GM12878 (cell line): ENCODE results near the gene CABLES1.

Experiments
- BRCA1 ChIP-seq: IDR thresholded peaks from 2 replicates; pipeline ENCODE4 v1.6.1; 2011; ENCODE audit warnings: low read depth, low read length, improper control_type of control experiment
- ESRRA ChIP-seq: IDR thresholded peaks from 2 replicates; pipeline ENCODE4 v1.6.1; 2012; ENCODE audit warnings: mild to moderate bottlenecking, low read length, improper control_type of control experiment
- EZH2 ChIP-seq: IDR thresholded peaks from 2 replicates; pipeline ENCODE4 v1.6.1; 2012; ENCODE audit warnings: low read depth, mild to moderate bottlenecking, control low read depth, inconsistent platforms, low read length, borderline replicate concordance; ENCODE audit not compliant: control insufficient read depth
- FOXM1 ChIP-seq: IDR thresholded peaks from 2 replicates; pipeline ENCODE4 v1.6.1; 2012; ENCODE audit warnings: low read depth, mild to moderate bottlenecking, inconsistent platforms, low read length, moderate library complexity
- POLR2AphosphoS5 ChIP-seq: IDR thresholded peaks from 2 replicates; pipeline ENCODE4 v1.6.1; 2011; ENCODE audit warnings: mild to moderate bottlenecking, low read length, inconsistent platforms
- SIN3A ChIP-seq: IDR thresholded peaks from 2 replicates; pipeline ENCODE4 v1.6.1; 2012; ENCODE audit warnings: low read depth, low read length, improper control_type of control experiment
- SUZ12 ChIP-seq: fragments of 200-600 bp; sonication (generic); IDR thresholded peaks from one replicate; pipeline ENCODE4 v1.6.1; 2018; ENCODE audit warnings: antibody characterized with exemption, mild to moderate bottlenecking; ENCODE audit not compliant: unreplicated experiment
- TAF1 ChIP-seq: IDR thresholded peaks from 2 replicates; pipeline ENCODE4 v1.6.1; 2011; ENCODE audit warnings: mild to moderate bottlenecking, low read depth, low read length, borderline replicate concordance
- TARDBP ChIP-seq: IDR thresholded peaks from 2 replicates; pipeline ENCODE4 v1.6.1; 2016; ENCODE audit warnings: borderline replicate concordance
- ZZZ3 ChIP-seq: IDR thresholded peaks from 2 replicates; pipeline ENCODE4 v1.6.1; 2011; ENCODE audit warnings: low read depth; ENCODE audit not compliant: control insufficient read depth, insufficient read length
- TF ChIP-seq, protein P1 (sequence below), 3 experiments: IDR thresholded peaks in 2 of 3; conservative IDR thresholded peaks in 1 of 3; 2 replicates each; pipeline ENCODE4 v1.5.1; 2011; ENCODE audit warnings: low read depth in 3 of 3, low read length in 3 of 3, mild to moderate bottlenecking in 3 of 3, control low read depth in 2 of 3, moderate library complexity in 2 of 3, inconsistent platforms in 1 of 3, mixed read lengths in 1 of 3; ENCODE audit not compliant: control insufficient read depth in 2 of 3, insufficient read depth in 1 of 3; ENCODE audit errors: extremely low read depth in 1 of 3
- TF ChIP-seq, protein P2 (sequence below): IDR thresholded peaks from 2 replicates; pipeline ENCODE4 v1.6.1; 2011; ENCODE audit warnings: low read depth, mild to moderate bottlenecking, low read length, moderate library complexity, borderline replicate concordance; ENCODE audit errors: extremely low read depth
- TF ChIP-seq, protein P3 (sequence below): IDR thresholded peaks from 2 replicates; pipeline ENCODE4 v1.6.1; 2011; ENCODE audit warnings: low read depth, low read length, improper control_type of control experiment, borderline replicate concordance

DNA sequence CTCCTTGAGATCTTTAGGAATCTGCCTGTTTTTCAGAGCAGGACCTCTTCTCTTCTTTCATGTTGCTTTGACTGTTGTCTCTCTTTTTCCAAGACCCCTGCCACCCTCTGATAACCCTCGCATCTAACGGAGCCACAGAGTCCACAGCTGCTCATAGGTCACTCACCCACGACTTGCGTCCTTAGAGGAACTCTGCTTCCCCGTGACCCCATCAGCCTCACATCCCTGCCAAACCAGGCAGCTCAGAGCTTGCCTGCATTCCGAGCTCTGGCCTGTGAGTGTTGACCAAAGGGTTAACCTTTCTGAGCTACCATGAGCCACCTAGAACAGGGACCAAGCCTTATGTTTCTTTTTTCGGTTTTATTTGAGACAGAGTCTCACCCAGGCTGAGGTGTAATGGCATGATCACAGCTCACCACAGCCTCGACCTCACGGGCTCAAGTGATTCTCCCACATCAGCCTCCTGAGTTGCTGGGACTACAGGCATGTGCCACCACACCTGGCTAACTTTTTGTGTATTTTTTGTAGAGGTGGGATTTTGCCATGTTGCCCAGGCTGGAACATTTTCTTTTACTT lies 36.4 kb downstream of the CABLES1 start:
- no peak for TF ChIP-seq ZZZ3
- TF ChIP-seq ESRRA, result no peak
- no peak for TF ChIP-seq EZH2
- no peak for TF ChIP-seq FOXM1
- TF ChIP-seq, protein P1, sequence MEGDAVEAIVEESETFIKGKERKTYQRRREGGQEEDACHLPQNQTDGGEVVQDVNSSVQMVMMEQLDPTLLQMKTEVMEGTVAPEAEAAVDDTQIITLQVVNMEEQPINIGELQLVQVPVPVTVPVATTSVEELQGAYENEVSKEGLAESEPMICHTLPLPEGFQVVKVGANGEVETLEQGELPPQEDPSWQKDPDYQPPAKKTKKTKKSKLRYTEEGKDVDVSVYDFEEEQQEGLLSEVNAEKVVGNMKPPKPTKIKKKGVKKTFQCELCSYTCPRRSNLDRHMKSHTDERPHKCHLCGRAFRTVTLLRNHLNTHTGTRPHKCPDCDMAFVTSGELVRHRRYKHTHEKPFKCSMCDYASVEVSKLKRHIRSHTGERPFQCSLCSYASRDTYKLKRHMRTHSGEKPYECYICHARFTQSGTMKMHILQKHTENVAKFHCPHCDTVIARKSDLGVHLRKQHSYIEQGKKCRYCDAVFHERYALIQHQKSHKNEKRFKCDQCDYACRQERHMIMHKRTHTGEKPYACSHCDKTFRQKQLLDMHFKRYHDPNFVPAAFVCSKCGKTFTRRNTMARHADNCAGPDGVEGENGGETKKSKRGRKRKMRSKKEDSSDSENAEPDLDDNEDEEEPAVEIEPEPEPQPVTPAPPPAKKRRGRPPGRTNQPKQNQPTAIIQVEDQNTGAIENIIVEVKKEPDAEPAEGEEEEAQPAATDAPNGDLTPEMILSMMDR (IDR thresholded peaks at IDR 0.05 in 2 of 3, conservative IDR thresholded peaks at IDR 0.05 in 1 of 3; ENCODE audit: control insufficient read depth in 2 of 3, extremely low read depth in 1 of 3, insufficient read depth in 1 of 3, low read depth in 3 of 3, low read length in 3 of 3), result no peak
- no peak for TF ChIP-seq POLR2AphosphoS5
- no peak for TF ChIP-seq SIN3A
- no peak for TF ChIP-seq TAF1
- TF ChIP-seq, protein P2, sequence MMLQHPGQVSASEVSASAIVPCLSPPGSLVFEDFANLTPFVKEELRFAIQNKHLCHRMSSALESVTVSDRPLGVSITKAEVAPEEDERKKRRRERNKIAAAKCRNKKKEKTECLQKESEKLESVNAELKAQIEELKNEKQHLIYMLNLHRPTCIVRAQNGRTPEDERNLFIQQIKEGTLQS, result no peak
- TF ChIP-seq TARDBP, result no peak
- TF ChIP-seq SUZ12, result no peak
- no peak for TF ChIP-seq BRCA1
- TF ChIP-seq, protein P3, sequence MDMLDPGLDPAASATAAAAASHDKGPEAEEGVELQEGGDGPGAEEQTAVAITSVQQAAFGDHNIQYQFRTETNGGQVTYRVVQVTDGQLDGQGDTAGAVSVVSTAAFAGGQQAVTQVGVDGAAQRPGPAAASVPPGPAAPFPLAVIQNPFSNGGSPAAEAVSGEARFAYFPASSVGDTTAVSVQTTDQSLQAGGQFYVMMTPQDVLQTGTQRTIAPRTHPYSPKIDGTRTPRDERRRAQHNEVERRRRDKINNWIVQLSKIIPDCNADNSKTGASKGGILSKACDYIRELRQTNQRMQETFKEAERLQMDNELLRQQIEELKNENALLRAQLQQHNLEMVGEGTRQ, result no peak
